MCF 10A (cell line): ENCODE data around the gene CFAP100. TPM values are rescaled to one million over a fixed set of nuclear protein-coding genes. Genes with fewer than 3 reads are reported as not detected.
A peak's percentile ranks its signal among the peaks of the same experiment; 100 is the strongest.

Experiments used
- Bru-seq: library from RNA; stranded (reverse); fragments of 400-500 nt; gene quantifications from one replicate; lab custom pipeline; 2021; lab: Mats Ljungman, UMichigan
- BruChase-seq, 2 experiments: library from RNA; stranded (reverse); fragments of 400-500 nt; gene quantifications; one replicate each; lab custom pipeline; 2021; lab: Mats Ljungman, UMichigan
- BruUV-seq: library from RNA; stranded (reverse); fragments of 400-500 nt; replicated peaks from 2 replicates; lab custom pipeline; 2021; lab: Mats Ljungman, UMichigan
- CTCF ChIA-PET: fragments of 300-600 bp; sonication (Branson Sonifier 250); formaldehyde crosslinking; extraction: SDS; loops from one replicate; lab custom pipeline; 2021; ENCODE audit warnings: antibody characterized with exemption, inconsistent platforms; lab: Yijun Ruan, JAX
- POLR2A ChIA-PET: fragments of 300-600, 350-650 bp; sonication (Branson Sonifier 250); formaldehyde crosslinking; extraction: SDS; loops from one replicate; lab custom pipeline; 2020; ENCODE audit warnings: antibody characterized with exemption, inconsistent platforms; lab: Yijun Ruan, JAX
- DNase-seq: peaks from one replicate; pipeline ENCODE4 v3.0.0-alpha.2; 2018; ENCODE audit not compliant: unreplicated experiment
- H3K27ac Mint-ChIP-seq: one replicate; pipeline ENCODE4 v1.8.0; 2022; ENCODE audit warnings: mild to moderate bottlenecking, low read depth, mixed read lengths; ENCODE audit not compliant: unreplicated experiment
- H3K27me3 Mint-ChIP-seq: one replicate; pipeline ENCODE4 v1.8.0; 2022; ENCODE audit warnings: mixed read lengths; ENCODE audit not compliant: insufficient read depth, unreplicated experiment
- H3K36me3 Mint-ChIP-seq: one replicate; pipeline ENCODE4 v1.8.0; 2022; ENCODE audit warnings: mild to moderate bottlenecking, moderate library complexity, mixed read lengths; ENCODE audit not compliant: insufficient read depth, unreplicated experiment
- H3K4me1 Mint-ChIP-seq: one replicate; pipeline ENCODE4 v1.8.0; 2022; ENCODE audit warnings: mixed read lengths; ENCODE audit not compliant: insufficient read depth, unreplicated experiment
- H3K4me3 Mint-ChIP-seq: one replicate; pipeline ENCODE4 v1.8.0; 2022; ENCODE audit warnings: mild to moderate bottlenecking, moderate library complexity, mixed read lengths; ENCODE audit not compliant: unreplicated experiment
- H3K9me3 Mint-ChIP-seq: one replicate; pipeline ENCODE4 v1.8.0; 2022; ENCODE audit warnings: mixed read lengths; ENCODE audit not compliant: unreplicated experiment
- intact Hi-C: fragments of 100-400 bp; cut with micrococcal nuclease; formaldehyde crosslinking; loops from 2 replicates; pipeline ENCODE4 v1.14.1; 2022
- long read RNA-seq: library from polyadenylated mRNA; stranded (forward); transcript quantifications from one replicate; pipeline ENCODE4 v2.0.0, GENCODE V29; 2022
- total RNA-seq: library from RNA; stranded (reverse); gene quantifications from 2 replicates; pipeline ENCODE4 v1.2.3, GENCODE V29; 2022
- TF ChIP-seq, protein P1 (sequence below): fragments of 200-600 bp; IDR thresholded peaks from one replicate; pipeline ENCODE4 v1.8.0; 2022; ENCODE audit warnings: antibody characterized with exemption, mild to moderate bottlenecking; ENCODE audit not compliant: unreplicated experiment

Gene CFAP100
- total RNA-seq (not detected in 2 replicates), Bru-seq, nascent RNA (percentile 3 among the genes with signal in this experiment), BruChase-seq, experiment 1, labeled RNA remaining after a 6-hour chase (percentile 2 among the genes with signal in this experiment), BruChase-seq, experiment 2, labeled RNA remaining after a 2-hour chase (not detected)
- long read RNA-seq, partial matches to known transcripts = 0 of 1 reads
- long read RNA-seq, other reads (novel, unspliced or antisense) = 1 of 1 reads

DNA sequence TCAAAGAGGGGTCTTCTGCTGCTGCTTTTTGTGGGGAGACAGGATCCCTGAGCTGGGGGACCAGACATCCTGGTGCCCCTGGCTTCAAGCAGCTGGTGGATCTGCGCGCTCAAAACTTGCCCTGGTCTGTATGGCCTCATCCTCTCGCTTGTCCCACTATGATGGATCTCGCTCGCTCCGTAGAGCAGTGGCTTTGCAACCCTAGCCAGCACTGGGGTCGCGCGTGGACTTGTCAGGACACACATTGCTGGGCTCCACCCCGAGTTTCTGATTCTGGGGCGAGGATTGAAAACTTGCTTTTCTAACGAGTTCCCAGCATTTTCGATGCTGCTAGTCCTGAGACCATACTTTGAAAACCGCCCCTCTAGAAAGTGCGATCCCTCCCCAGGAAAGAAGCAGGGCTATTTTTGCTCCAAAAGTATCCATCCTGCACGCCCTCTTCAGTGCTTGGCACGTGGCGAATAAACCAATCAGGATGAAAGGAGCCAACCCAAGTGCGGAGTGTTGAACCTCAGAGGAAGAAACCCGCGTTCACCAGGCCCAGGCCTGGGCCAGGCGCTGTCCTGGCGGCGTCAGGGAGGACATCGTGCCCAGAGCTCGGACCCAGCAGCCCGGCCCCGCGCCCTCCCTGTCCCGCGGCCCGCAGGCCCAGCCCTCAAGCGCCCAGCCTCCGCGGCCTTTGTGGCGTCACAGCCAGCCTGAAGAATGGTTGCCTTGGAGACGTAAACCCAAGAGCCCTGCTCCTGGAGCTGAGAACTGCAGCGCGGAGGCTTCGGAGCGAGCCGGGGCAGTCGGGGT, at the start of gene CFAP100:
CFAP100 (plus strand) TSS at position 731 of the 798 bp plus-strand sequence. CDS start 1,092 bp downstream, outside the sequence.
- no TSS peak for BruUV-seq
- Mint-ChIP-seq H3K4me1 (peaks cover 5% of the 10 kb centered on the region), H3K36me3 (no peaks in the 10 kb centered on the region), H3K27me3 (peaks cover 7% of the 10 kb centered on the region), H3K9me3 (no peaks in the 10 kb centered on the region), H3K4me3 (no peak within 1 kb of the TSS), H3K27ac (no peak within 1 kb of the TSS)
- TF ChIP-seq, protein P1, sequence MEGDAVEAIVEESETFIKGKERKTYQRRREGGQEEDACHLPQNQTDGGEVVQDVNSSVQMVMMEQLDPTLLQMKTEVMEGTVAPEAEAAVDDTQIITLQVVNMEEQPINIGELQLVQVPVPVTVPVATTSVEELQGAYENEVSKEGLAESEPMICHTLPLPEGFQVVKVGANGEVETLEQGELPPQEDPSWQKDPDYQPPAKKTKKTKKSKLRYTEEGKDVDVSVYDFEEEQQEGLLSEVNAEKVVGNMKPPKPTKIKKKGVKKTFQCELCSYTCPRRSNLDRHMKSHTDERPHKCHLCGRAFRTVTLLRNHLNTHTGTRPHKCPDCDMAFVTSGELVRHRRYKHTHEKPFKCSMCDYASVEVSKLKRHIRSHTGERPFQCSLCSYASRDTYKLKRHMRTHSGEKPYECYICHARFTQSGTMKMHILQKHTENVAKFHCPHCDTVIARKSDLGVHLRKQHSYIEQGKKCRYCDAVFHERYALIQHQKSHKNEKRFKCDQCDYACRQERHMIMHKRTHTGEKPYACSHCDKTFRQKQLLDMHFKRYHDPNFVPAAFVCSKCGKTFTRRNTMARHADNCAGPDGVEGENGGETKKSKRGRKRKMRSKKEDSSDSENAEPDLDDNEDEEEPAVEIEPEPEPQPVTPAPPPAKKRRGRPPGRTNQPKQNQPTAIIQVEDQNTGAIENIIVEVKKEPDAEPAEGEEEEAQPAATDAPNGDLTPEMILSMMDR = no peak
- intact Hi-C loops = no loop called here
- ChIA-PET CTCF (interaction anchor here (2.2 kb wide), 1 partner anchor 260 kb away, joined by 12 read pairs; no protein-coding TSS in a partner anchor), POLR2A (no interaction called here)
- DNase-seq = no peak

DNA sequence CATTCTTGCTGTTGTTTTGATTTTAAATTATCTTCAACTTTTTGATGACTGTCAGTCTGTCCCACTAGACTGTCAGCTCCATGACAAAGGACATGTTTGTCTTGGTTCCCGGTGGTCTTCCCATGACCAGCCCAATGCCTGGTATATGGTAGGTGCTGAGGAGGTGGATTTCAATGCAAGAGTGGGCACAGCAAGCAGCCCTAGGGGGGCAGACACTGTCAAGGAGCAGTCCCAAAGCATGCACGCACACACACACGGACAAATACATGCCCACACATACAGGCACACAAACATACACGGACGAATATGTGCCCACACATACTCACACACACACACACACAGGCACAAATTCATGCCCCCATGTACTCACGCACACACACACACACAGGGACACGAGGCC, 49.5 kb upstream of the CFAP100 start:
- TF ChIP-seq, protein P1 = no peak
- H3K9me3 Mint-ChIP-seq = no peaks in the 10 kb centered on the region
- no TSS peak for BruUV-seq
- H3K27ac Mint-ChIP-seq = no peak overlapping the region
- H3K36me3 Mint-ChIP-seq = peaks cover 5% of the 10 kb centered on the region
- intact Hi-C loops = no loop called here
- ChIA-PET CTCF (interaction anchor here (0.6 kb wide), 1 partner anchor 92 kb away, joined by 3 read pairs; no protein-coding TSS in a partner anchor), POLR2A (no interaction called here)
- no peaks in the 10 kb centered on the region for H3K27me3 Mint-ChIP-seq
- no peak for DNase-seq
- H3K4me1 Mint-ChIP-seq = no peaks in the 10 kb centered on the region
- no peak overlapping the region for H3K4me3 Mint-ChIP-seq

DNA sequence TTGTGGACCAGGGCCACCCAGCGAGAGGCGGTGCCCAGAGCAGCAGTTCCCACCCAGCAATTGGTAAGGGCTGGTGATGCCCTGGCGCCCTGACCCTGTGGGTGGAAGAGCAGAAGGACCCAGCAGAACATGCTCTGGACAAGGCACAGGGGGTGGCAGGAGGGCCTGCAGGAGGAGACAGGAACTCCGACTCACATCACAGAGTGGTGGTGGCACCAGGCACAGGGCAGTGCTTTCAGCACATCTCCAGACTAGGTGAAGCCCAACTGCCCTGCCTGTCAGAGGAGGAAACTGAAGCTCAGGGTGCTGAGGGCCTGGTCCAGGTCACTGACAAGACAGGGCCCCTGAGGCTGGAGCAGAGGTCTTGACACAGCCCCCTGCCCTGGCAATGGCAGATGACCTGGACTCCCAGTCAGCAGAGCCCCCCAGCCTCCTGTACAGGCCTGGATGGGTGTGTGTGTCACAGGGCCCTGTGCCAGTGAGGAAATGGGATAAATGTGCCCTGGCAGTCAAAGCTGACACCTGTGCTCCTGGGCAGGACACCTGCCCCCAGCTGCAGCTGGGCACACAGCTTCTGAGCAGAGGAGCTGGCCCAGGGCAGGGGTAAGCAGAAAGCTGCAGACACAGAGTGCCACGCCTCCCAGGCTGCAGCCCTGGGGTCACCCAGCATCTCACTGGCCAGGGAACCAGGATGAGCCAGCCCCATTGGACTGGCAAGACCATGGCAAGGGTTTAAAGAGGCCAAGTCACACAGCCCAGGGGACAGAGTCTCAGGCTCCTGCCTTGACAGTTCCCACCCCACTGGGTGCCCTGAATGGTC, 48.9 kb upstream of the CFAP100 start:
- CTCF ChIA-PET = interaction anchor here (0.6 kb wide), 1 partner anchor 93 kb away, joined by 3 read pairs; no protein-coding TSS in a partner anchor
- intact Hi-C loops = no loop called here
- DNase-seq = no peak
- TF ChIP-seq, protein P1 = no peak
- no TSS peak for BruUV-seq
- peaks cover 5% of the 10 kb centered on the region for H3K36me3 Mint-ChIP-seq
- H3K9me3 Mint-ChIP-seq = no peaks in the 10 kb centered on the region
- H3K4me3 Mint-ChIP-seq = no peak overlapping the region
- no peaks in the 10 kb centered on the region for H3K4me1 Mint-ChIP-seq
- POLR2A ChIA-PET = interaction anchor here (0.7 kb wide), 1 partner anchor 65 kb away, joined by 3 read pairs; no protein-coding TSS in a partner anchor
- H3K27me3 Mint-ChIP-seq = no peaks in the 10 kb centered on the region
- H3K27ac Mint-ChIP-seq = no peak overlapping the region
